GM06990 (cell line): ENCODE results near the gene S100A4.
"Not testable (repeated sequence)": the region's sequence is repeated elsewhere in the genome, so short reads cannot be mapped to it uniquely, and the experiment has no call there.

Source experiments
- DNase-seq: peaks from one replicate; pipeline ENCODE4 v3.0.0-alpha.2; 2011; ENCODE audit not compliant: insufficient read length; ENCODE audit errors: extremely low read depth
- H3K27me3 ChIP-seq: replicated peaks from 2 replicates; pipeline ENCODE4 v1.6.0; 2011; ENCODE audit warnings: low read length; ENCODE audit not compliant: control insufficient read depth, insufficient read depth
- H3K36me3 ChIP-seq: 2 replicates; pipeline ENCODE4 v1.5.1; 2011; ENCODE audit warnings: low read length; ENCODE audit not compliant: control insufficient read depth, insufficient read depth
- H3K4me3 ChIP-seq: replicated peaks from 2 replicates; pipeline ENCODE4 v1.5.1; 2011; ENCODE audit warnings: low read depth, mild to moderate bottlenecking, control low read depth, low read length
- TF ChIP-seq, protein P1 (sequence below): IDR thresholded peaks from 2 replicates; pipeline ENCODE4 v1.5.1; 2011; ENCODE audit warnings: low read length, control low read depth, mild to moderate bottlenecking, inconsistent platforms; ENCODE audit not compliant: insufficient read depth, poor library complexity, severe bottlenecking

S100A4 gene

DNA sequence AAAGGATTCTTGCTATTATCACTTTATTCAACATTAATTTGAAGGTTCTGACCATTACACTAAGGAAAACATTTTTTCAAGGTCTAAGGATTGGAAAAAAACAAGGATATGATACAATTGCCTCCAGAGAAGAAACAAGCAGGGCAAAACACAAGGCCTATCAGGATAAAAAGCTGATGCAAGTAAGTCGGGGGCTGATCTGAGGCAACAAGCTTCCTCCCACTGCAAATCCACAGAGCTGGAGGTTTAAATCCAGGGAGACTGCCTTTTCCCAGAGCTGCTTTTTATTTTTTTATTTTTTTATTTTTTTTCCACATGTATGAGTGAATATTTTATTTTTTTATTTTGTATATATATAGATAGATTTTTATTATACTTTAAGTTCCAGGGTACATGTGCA is 39.4 kb upstream of the S100A4 start:
- H3K36me3 ChIP-seq = no peaks in the 10 kb centered on the region
- H3K27me3 ChIP-seq = no peaks in the 10 kb centered on the region
- no peak for DNase-seq
- TF ChIP-seq, protein P1, sequence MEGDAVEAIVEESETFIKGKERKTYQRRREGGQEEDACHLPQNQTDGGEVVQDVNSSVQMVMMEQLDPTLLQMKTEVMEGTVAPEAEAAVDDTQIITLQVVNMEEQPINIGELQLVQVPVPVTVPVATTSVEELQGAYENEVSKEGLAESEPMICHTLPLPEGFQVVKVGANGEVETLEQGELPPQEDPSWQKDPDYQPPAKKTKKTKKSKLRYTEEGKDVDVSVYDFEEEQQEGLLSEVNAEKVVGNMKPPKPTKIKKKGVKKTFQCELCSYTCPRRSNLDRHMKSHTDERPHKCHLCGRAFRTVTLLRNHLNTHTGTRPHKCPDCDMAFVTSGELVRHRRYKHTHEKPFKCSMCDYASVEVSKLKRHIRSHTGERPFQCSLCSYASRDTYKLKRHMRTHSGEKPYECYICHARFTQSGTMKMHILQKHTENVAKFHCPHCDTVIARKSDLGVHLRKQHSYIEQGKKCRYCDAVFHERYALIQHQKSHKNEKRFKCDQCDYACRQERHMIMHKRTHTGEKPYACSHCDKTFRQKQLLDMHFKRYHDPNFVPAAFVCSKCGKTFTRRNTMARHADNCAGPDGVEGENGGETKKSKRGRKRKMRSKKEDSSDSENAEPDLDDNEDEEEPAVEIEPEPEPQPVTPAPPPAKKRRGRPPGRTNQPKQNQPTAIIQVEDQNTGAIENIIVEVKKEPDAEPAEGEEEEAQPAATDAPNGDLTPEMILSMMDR = no peak
- H3K4me3 ChIP-seq = no peak overlapping the region

DNA sequence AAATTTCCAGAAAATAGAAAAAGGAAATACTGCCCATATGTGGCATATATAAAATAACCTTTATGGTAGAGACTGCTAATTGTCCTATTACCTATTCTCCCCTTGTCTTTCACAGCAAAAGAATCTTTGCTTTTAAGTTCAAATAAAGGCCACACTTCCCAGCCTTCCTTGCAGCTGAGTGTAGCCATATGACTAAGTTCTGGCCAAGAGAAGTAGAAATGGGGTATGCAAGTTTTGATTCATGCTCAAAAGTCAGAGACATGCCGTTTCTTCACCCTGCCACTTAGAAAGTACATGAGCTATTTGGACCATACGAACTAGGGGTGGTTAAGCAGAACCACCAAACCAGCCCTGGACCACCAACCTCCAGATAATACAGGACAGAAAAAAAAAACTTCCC is 38.4 kb upstream of the S100A4 start:
- Histone ChIP-seq H3K36me3 (no peaks in the 10 kb centered on the region), H3K27me3 (no peaks in the 10 kb centered on the region), H3K4me3 (no peak overlapping the region)
- DNase-seq = no peak
- TF ChIP-seq, protein P1 = no peak

DNA sequence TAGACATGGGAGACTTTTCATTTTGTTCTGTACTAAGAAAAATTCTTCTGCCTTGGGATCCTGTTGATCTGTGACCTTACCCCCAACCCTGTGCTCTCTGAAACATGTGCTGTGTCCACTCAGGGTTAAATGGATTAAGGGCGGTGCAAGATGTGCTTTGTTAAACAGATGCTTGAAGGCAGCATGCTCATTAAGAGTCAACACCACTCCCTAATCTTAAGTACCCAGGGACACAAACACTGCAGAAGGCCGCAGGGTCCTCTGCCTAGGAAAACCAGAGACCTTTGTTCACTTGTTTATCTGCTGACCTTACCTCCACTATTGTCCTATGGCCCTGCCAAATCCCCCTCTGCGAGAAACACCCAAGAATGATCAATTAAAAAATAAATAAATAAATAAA is 37.9 kb upstream of the S100A4 start:
- DNase-seq, H3K36me3 ChIP-seq, H3K27me3 ChIP-seq, H3K4me3 ChIP-seq: not testable (repeated sequence)

DNA sequence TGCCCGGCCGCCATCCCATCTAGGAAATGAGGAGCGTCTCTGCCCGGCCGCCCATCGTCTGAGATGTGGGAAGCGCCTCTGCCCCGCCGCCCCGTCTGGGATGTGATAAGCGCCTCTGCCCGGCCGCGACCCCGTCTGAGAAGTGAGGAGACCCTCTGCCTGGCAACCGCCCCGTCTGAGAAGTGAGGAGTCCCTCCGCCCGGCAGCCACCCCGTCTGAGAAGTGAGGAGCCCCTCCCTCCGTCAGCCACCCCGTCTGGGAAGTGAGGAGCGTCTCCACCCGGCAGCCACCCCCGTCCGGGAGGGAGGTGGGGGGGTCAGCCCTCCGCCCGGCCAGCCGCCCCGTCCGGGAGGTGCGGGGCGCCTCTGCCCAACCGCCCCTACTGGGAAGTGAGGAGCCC is 37.2 kb upstream of the S100A4 start:
- H3K36me3 ChIP-seq, H3K27me3 ChIP-seq, DNase-seq, H3K4me3 ChIP-seq: not testable (repeated sequence)

DNA sequence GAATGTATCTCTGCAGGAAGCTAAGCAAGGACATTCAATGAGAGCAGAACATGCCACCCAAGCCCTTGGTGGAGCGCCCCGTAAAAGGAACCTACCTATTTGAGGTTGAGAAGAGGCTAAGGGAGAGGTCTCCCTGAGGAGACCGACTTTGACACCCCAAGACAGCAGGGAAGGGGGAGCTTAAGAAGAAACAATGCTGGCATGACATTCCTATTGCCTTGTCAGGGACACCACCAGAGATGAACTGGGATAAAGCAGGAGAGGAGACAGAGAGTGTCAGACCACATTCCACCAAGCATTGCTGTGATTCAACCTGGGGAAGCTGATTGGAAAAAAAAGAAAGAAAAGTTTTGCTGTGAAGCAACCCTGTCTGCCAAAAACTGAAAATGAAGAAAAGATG is 33.3 kb upstream of the S100A4 start:
- Histone ChIP-seq H3K27me3 (no peaks in the 10 kb centered on the region; the same call in none of the 2 replicates), H3K4me3 (no peak overlapping the region), H3K36me3 (no peaks in the 10 kb centered on the region)
- DNase-seq = no peak
- TF ChIP-seq, protein P1 = no peak

DNA sequence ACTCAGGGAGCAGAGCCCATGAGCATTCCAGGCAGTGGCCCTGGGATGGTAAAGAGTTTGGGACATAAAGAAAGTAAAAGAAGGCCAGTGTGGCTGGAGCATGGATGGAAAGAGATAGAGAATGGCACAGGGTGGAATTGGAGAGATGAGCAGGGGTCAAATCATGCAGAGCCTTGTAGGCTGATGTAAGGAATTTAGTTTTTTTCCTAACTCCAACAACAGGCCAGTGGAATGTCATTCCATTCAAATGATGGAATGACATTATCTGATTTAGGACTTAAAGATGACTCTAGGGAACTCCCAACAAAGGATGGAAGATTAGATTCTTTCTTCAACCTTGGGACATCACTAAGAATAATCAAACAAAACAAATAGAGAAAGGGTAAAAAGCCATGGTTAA is 32.9 kb upstream of the S100A4 start:
- Histone ChIP-seq H3K36me3 (no peaks in the 10 kb centered on the region), H3K4me3 (no peak overlapping the region), H3K27me3 (no peaks in the 10 kb centered on the region; the same call in none of the 2 replicates)
- DNase-seq = no peak
- TF ChIP-seq, protein P1 = no peak

DNA sequence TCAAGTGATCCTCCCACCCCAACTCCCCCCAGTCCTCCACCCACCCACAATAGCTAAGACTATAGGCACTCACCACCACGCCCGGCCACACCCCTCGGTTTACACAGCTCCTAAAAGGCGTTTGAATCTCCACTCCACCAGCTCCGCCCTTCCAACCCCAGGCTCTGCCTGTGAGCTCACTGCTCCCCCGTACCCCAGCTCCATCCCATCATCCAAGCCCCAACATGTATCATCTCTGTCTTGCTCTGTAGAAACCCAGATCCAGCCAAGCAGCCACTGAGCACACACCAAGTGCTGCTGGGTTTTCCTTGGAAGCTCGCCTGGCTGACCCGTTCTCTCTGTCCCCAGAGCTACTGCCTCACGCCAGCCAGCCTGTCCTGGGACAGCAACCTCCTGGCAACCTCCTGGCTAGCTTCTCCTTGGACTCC is 32.0 kb upstream of the S100A4 start:
- TF ChIP-seq, protein P1 = no peak

More for the DNA sequence above, 32.0 kb upstream of the S100A4 start:
- H3K27me3 ChIP-seq = no peaks in the 10 kb centered on the region; the same call in none of the 2 replicates
- no peaks in the 10 kb centered on the region for H3K36me3 ChIP-seq
- H3K4me3 ChIP-seq = no peak overlapping the region
- no peak for DNase-seq
